ENCODE measurements around the gene CLEC9A.
"Not testable (repeated sequence)": the region's sequence is repeated elsewhere in the genome, so short reads cannot be mapped to it uniquely, and the experiment has no call there.

Gene CLEC9A

GRCh38 chr12:10030446-10030845 is at the start of gene CLEC9A:
Gene CLEC9A, plus strand, starts transcription at chr12:10030682. Its CDS starts 22,006 bp downstream, at chr12:10052688.
- DNase-seq (ENCODE audit: low read depth, low spot score): no peak

- no peak for DNase-seq (ENCODE audit: low read depth, low spot score)
Observed at GRCh38 chr12:9991876-9992275, 38.6 kb upstream of the CLEC9A start.

GRCh38 chr12:9992296-9992695 is 38.2 kb upstream of the CLEC9A start:
- no peak for DNase-seq (ENCODE audit: low read depth, low spot score)

GRCh38 chr12:9999016-9999415 is 31.5 kb upstream of the CLEC9A start, which contains the start of gene CLEC1B:
Gene CLEC1B, minus strand, starts transcription at chr12:9999121. Its CDS starts 21 bp downstream, at chr12:9999100.
- no peak for DNase-seq (ENCODE audit: low read depth, low spot score)

GRCh38 chr12:10001171-10001776 is 29.2 kb upstream of the CLEC9A start:
- DNase-seq (ENCODE audit: low read depth, low spot score): no peak

- DNase-seq (ENCODE audit: low read depth, low spot score): no peak
Observed at GRCh38 chr12:10012630-10013330, 17.7 kb upstream of the CLEC9A start.

- DNase-seq (ENCODE audit: low read depth, low spot score): no peak
Observed at GRCh38 chr12:10015450-10015849, 15.0 kb upstream of the CLEC9A start.

- DNase-seq (ENCODE audit: low read depth, low spot score): no peak
Observed at GRCh38 chr12:10016881-10017280, 13.6 kb upstream of the CLEC9A start.

GRCh38 chr12:10018386-10018785 is 12.1 kb upstream of the CLEC9A start:
- no peak for DNase-seq (ENCODE audit: low read depth, low spot score)

- DNase-seq (ENCODE audit: low read depth, low spot score): no peak
Observed at GRCh38 chr12:10021342-10021741, 9.1 kb upstream of the CLEC9A start.

GRCh38 chr12:10025236-10025635 is 5.2 kb upstream of the CLEC9A start:
- no peak for DNase-seq (ENCODE audit: low read depth, low spot score)

GRCh38 chr12:10026666-10027065 is 3.8 kb upstream of the CLEC9A start:
- not testable (repeated sequence) for DNase-seq (ENCODE audit: low read depth, low spot score)

GRCh38 chr12:10027311-10027710 is 3.2 kb upstream of the CLEC9A start:
- DNase-seq (ENCODE audit: low read depth, low spot score): no peak

- peak; percentile 8 for DNase-seq (ENCODE audit: low read depth, low spot score)
Observed at GRCh38 chr12:10027721-10028120, 2.8 kb upstream of the CLEC9A start.

GRCh38 chr12:10031321-10031720 is 839 bp downstream of the CLEC9A start:
- DNase-seq (ENCODE audit: low read depth, low spot score): peak; percentile 8

GRCh38 chr12:10031771-10032175 is 1.3 kb downstream of the CLEC9A start:
- peak; percentile 82 for DNase-seq (ENCODE audit: low read depth, low spot score)

- DNase-seq (ENCODE audit: low read depth, low spot score): no peak
Observed at GRCh38 chr12:10033783-10034545, 3.5 kb downstream of the CLEC9A start.

- no peak for DNase-seq (ENCODE audit: low read depth, low spot score)
Observed at GRCh38 chr12:10042167-10042566, 11.7 kb downstream of the CLEC9A start.

- DNase-seq (ENCODE audit: low read depth, low spot score): no peak
Observed at GRCh38 chr12:10048526-10048925, 18.0 kb downstream of the CLEC9A start.

GRCh38 chr12:10052193-10052913 is 21.9 kb downstream of the CLEC9A start:
- DNase-seq (ENCODE audit: low read depth, low spot score): no peak

- DNase-seq (ENCODE audit: low read depth, low spot score): no peak
Observed at GRCh38 chr12:10058387-10058786, 27.9 kb downstream of the CLEC9A start.

GRCh38 chr12:10065241-10065640 is 34.8 kb downstream of the CLEC9A start:
- DNase-seq (ENCODE audit: low read depth, low spot score): no peak

All from astrocyte of the hippocampus (primary cell).